Measurements from ENCODE around the gene THADA.

GRCh38 chr2:43453179-43454170, 142.4 kb downstream of the THADA start:
- TF ChIP-seq CTCF (IDR thresholded peaks at IDR 0.05 in 8 of 11, conservative IDR thresholded peaks at IDR 0.05 in 3 of 11) = no peak
- TF ChIP-seq POLR2AphosphoS5 (IDR thresholded peaks at IDR 0.05) = no peak
